Measurements from ENCODE around the gene SMURF2.

GRCh38 chr17:64536913-64537312, 125.2 kb downstream of the SMURF2 start:
- no peak for TF ChIP-seq RAD21 (IDR thresholded peaks at IDR 0.05; ENCODE audit: low read depth)
- no peak for TF ChIP-seq CEBPB (IDR thresholded peaks at IDR 0.05)
- no peak for TF ChIP-seq CREB1 (IDR thresholded peaks at IDR 0.05; ENCODE audit: low read depth)
- TF ChIP-seq EP300 (IDR thresholded peaks at IDR 0.05; ENCODE audit: borderline replicate concordance) = no peak
- no peak for TF ChIP-seq ZBTB7A (IDR thresholded peaks at IDR 0.05; ENCODE audit: low read depth)
- TF ChIP-seq YY1 (IDR thresholded peaks at IDR 0.05; ENCODE audit: low read depth) = no peak
- TF ChIP-seq TEAD4 (IDR thresholded peaks at IDR 0.05) = no peak
- TF ChIP-seq MAX (IDR thresholded peaks at IDR 0.05) = no peak
- no peak for TF ChIP-seq TAF1 (IDR thresholded peaks at IDR 0.05; ENCODE audit: low read depth)
- TF ChIP-seq REST (IDR thresholded peaks at IDR 0.05; ENCODE audit: low read depth) = no peak
- TF ChIP-seq USF1 (IDR thresholded peaks at IDR 0.05) = no peak
- TF ChIP-seq EGR1 (IDR thresholded peaks at IDR 0.05) = no peak
